Suppressor macrophage (primary cell): ENCODE data around the gene CERK.
"Not testable (repeated sequence)": the region's sequence is repeated elsewhere in the genome, so short reads cannot be mapped to it uniquely, and the experiment has no call there.

Experiments
- DNase-seq, 4 experiments: peaks; one replicate each; pipeline ENCODE4 v3.0.0-alpha.2; 2020 to 2022

CERK gene

DNA sequence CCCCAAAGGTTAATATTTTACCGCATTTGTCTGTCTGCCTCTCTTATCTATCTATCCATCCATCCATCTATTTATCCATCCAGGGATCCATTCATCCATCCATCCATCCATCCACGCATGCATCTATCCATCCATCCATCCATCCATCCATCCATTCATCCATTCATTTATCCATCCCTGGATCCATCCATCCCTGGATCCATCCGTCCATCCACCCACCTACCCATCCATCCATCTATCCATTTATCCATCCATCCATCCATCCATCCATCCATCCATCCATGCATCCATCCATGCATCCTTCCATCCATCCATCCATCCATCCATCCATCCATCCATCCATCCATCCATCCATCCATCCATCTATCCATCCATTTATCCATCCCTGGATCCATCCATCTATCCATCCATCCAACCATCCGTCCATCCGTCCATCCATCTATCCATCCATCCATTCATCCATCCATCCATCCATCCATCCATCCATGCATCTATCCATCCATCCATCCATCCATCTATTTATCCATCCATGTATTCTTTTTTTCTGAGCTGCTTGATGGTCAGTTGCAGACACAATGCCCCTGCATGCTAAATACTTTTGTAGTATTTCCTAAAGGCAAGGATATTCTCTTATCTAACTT lies 95.1 kb downstream of the CERK start:
- DNase-seq: not testable (repeated sequence)

DNA sequence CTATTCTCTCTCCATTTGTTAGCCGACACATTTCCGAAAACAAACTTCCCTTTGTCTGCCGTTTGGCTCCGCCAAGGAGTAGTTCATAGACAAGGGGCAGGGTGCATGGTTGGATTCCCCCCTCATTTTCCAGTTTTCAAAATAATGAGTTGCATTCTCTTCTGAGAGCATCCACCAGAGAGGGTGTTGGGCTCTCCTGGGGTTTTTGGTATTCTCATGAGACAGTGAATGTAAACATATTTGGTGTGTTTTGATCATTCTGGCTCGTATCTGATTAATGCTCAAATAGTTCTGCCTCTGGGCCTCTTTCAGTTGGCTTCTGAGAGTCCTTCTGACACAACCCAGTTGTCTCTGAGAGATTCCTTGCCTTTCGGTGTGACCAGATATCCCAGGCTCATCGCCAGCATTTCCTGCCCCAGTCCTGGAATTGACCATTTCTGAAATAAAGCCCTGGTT lies 96.2 kb downstream of the CERK start:
- no peak for DNase-seq

DNA sequence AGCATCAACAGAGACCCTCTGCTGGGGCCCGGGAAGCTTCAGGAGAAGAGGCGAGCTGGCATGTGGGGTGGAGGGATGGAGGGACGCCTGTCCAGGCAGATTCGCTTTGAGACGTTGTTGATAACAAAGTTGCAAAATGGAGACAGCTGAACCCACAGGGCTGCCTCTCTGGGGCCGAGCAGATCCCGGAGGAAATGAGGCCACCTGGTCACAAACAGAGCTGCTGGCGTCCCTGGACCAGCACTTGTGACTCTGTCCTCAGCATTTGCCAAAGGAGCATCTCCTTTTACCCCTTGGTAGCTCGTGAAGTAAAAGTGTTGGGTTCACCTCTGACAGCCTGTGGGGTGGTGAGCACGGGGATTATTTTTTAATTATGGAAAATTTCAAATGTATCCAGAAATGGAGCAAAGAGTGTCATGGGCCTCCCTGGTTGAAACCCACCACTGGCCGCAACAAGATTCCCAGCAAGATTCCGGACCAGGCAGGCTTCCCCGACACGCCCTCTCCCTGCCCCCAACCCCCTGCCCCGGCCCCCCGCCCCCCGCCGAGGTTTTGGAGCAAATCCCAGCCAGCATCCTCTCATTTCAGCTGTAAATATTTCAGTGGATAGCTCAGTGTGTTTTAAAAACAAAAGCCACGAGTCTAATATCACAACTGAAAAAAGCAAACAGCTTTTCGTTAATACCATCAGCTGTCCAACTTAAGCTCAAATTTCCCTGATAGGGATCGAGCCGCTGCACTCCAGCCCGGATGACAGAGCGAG lies 97.6 kb downstream of the CERK start:
- no peak for DNase-seq

DNA sequence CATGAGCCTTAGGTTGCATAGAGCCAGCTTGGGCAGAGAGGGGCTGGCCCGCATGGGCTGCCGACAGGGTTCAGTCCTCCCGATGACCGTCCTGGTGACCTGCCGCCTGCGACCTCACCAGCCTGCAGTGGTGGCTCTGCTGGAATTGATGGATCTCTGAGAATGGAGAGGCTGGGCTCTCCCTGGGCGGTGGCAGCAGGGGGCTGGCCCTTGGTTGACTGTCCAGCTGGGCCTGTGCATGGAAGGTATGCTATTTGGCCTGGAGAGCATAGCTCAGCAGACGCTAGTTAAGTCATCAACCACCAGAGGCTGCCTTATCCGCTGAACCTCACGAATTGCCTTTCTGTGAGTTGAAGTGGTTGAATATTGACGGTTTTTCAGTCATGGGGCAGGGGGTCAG lies 98.2 kb downstream of the CERK start:
- DNase-seq: no peak

DNA sequence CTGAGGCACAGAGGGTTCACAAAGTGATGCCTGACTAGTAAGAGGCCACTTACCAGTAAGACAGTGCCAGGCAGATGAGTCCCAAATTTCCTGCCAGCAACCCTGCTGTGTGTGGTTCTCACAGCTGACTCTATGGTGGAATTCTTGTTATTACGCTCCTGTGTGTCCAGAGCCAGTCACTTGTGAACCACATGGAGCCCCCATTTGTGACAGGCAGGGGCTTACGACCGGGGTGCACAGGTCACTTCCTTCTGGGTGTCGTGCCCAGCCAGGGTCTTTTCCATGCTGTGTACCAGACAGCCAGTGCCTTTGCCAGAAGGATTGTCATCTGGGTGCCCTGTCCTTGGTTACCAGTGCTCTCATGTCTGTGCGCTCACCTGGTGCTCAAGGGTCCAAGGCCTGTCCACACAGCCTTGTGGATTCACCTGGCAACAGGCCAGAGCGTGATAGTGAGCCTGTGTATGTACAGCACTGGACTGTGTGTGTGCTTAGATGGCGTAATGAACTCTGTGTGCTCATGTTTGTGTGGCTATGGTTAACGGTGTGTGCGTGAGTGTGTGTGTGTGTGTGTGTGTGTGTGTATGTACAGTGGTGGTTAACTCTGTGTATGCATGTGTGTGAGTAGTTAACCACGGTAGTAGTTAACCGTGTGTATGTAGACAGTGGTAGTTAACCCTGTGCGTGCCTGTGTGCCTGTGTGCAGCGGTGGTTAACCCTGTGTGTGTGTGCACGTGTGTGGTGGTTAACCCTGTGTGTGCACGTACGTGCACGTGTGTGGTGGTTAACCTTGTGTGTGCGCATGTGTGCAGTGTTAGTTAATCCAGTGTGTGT lies 99.2 kb downstream of the CERK start:
- DNase-seq: no peak

DNA sequence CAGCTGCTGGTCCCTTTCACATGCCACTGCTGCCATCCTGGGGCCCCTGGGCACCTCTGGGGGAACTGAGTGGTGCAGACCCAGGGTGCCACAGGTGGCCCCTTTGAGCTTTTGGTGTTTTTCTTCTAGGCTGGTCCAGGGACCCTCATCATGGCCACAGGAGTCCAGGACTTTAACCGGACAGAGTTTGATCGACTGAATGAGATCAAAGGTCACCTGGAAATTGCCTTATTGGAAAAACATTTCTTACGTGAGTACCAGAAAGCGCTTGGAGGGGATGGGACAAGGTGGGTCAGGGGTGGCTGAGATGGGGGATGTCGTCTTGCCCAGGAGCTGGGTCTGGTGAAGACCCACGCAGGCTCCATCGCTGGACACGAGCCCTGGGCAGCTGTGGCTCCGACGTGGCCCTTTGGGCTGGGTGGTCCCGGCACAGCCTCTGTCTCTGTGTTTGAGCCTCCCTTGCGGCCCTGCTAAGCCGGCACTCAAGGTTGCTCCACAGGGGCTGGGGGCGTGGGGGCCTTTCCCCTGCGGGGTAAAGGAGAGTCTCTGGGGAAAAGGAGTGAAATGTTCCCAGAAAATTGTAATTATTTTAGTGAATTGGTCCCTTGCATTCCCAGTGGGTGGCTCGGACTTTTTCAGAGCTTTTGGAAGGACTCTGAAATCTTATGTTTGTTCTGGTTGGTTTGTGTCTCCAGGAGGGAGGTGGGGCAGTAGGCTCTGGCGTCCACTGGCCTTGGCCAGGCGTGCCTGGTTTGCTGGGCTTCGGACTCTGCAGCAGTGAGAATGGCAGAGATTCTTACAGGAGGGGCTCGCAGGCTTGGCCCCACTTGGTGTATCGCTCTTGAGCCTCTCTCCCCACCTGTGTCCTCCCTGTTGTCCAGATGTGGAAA lies 100.1 kb downstream of the CERK start:
- DNase-seq: no peak

DNA sequence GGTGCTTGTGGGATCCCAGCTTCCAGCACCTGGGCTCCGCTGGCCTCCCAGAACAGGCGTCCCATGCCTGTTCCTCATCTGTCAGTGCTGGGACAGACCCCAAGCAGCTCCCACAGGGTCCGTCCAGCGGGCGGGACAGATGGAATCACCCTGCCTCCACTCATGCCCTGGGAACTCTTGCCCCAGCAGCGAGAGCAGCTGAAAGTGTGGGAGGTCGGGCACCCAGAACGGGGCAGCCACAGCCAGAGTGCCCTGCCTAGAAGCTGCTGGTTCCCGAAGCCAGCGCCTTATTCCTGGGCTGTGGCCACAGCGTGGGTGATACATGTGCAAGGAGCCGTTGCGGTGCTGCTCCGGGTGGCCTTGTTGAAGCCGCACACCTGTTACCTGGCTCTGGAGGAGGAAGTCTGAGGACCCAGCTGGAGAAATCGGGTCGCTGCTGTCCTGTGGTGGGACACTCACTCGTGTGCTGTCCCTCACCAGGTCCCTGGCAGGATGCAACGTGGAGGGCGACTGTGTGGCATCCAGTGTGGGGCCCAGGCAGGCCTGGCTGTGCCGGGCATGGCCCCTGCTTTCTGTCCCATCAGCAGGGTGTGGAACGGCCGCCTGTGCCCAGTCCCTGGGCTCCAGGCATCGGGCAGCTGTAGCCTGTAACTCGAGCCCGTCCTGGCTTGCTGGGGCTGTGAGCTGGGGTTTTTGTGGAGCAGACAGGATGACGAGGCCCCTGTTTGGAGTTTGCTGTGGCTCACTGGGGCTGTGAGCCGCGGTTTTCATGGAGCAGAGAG lies 101.6 kb downstream of the CERK start:
- no peak for DNase-seq

DNA sequence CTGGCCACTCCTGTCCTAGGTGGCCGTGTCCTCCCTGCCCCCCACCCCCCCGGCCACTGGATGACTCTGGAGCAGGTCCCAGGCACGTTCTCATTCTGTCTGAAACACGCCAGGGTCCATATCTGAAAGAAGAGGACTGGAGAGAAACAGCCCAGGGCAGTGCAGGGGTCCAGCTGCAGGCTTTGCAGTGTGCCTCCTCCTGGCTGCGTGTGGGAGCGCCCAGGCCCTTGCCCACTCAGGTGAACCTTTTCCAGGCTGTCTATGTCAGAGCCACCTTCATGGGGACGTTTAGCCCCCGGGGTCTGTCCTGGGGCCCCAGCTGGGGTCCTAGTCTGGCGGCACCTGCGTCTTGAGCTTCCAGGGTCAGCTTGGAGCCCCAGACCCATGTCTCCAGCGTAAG lies 102.3 kb downstream of the CERK start:
- DNase-seq: no peak

DNA sequence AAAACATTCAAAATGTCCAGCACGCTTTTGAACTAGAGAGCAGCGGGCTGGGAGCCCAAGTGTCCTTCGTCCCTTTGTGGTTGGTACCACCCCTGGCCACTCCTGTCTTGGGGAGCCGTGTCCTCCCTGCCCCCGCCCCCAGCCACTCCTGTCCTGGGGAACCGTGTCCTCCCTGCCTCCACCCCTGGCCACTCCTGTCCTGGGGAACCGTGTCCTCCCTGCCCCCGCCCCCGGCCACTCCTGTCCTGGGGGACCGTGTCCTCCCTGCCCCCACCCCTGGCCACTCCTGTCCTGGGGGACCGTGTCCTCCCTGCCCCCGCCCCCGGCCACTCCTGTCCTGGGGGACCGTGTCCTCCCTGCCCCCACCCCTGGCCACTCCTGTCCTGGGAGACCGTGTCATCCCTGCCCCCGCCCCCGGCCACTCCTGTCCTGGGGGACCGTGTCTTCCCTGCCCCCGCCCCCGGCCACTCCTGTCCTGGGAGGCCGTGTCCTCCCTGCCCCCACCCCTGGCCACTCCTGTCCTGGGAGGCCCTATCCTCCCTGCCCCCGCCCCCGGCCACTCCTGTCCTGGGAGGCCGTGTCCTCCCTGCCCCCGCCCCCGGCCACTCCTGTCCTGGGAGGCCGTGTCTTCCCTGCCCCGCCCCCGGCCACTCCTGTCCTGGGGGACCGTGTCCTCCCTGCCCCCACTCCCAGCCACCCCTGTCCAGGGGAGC lies 102.9 kb downstream of the CERK start:
- not testable (repeated sequence) for DNase-seq
